Head of caudate nucleus (tissue), 42 donors: ENCODE results near the gene SP1.
"Not testable (repeated sequence)": the region's sequence is repeated elsewhere in the genome, so short reads cannot be mapped to it uniquely, and the experiment has no call there.

Source experiments
- DNase-seq, 42 donors: peaks; one replicate each; pipeline versions ENCODE4 v3.0.0 to v3.0.0-alpha.2; 2020 to 2021; ENCODE audit warnings: mixed read lengths in 7 of 42
- intact Hi-C: fragments of 100-400 bp; cut with DNase I; formaldehyde crosslinking; loops from one replicate; pipeline ENCODE4 v1.15.0; 2022

Gene SP1

DNA sequence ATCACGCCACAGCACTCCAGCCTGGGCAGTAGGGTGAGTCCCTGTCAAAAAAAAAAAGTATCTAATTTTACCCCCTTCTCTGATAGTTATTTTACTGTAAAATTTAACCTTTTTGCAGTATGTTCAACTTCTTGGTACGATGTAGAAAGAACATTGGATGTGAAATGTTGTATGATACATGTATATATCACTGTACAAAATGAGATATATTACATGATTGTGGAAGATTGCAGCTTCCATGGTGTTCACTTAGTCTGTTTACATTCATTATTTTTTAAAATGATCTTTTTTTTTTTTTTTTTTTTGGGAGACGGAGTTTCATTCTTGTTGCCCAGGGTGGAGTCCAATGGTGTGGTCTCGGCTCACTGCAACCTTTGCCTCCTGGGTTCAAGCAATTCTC is 9.0 kb downstream of the SP1 start:
- intact Hi-C loops = no loop called here
- DNase-seq = no peak

DNA sequence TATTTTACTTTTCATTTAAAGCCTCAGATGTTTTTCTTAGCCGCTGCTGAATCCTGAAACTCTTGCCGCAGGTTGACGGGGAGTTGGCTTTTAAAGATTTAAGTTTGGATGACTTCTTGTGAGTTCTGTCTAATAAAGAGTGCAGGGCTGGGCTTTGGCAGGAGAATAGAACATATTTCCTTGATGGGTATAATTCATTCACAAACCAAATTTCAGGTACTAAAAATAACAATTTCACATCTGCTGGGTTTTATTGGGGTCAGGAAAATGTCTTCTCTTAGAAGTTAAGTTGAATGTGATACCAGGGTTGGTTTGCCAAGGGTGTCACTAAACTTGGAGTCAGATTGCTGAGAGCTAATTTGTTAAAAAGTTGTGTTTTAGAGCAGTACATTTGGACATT is 9.7 kb downstream of the SP1 start:
- DNase-seq = peak in 1 of 42 donors; percentile 7
- intact Hi-C loops = no loop called here

DNA sequence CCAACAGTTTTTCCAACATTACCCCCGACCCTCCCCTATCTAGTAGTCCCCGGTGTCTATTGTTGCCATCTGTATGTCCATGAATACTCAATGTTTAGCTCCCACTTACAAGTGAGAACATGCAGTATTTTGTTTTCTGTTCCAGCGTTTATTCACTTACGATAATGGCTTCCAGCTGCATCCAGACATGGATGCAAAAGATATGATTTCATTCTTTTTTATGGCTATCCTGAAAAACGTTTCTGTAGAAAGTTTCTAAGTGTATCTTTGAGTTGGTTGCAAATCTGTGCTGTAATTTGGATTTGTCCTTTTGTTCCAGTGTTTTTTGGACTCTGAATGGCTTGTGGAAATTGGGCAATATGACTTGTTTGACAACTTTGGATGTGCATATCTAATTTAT is 11.7 kb downstream of the SP1 start:
- DNase-seq = no peak

DNA sequence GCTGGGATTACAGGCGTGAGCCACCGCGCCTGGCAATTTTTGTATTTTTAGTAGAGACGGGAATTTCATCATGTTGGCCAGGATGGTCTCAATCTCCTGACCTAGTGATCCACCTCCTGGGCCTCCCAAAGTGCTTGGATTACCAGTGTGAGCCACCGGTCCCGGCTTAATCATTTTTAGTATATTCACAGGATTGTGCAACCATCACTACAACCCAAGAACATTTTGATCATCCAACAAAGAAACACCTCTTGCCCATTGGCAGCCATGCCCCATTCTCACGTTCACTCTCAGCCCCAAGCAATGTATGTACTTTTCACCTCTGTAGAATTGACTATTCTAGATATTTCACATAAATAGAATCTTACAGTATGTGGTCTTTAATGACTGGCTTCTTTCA is 19.9 kb downstream of the SP1 start:
- no peak for DNase-seq
- intact Hi-C loops = no loop called here

More for the DNA sequence above, 11.7 kb downstream of the SP1 start:
- intact Hi-C loops = no loop called here

DNA sequence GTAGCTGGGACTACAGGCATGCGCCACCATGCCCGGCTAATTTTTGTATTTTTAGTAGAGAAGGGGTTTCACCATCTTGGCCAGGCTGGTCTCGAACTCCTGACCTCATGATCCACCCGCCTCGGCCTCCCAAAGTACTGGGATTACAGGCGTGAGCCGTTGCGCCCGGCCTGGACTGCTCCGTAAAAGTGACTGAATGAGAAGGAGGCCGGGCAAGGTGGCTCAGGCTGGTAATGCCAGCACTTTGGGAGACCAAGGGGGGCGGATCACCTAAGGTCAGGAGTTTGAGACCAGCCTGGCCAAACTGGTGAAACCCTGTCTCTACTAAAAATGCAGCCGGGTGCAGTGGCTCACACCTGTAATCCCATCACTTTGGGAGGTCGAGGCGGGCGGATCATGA is 22.4 kb downstream of the SP1 start:
- peak in 1 of 42 donors; percentile 28 for DNase-seq
- intact Hi-C loops = not testable (repeated sequence)

DNA sequence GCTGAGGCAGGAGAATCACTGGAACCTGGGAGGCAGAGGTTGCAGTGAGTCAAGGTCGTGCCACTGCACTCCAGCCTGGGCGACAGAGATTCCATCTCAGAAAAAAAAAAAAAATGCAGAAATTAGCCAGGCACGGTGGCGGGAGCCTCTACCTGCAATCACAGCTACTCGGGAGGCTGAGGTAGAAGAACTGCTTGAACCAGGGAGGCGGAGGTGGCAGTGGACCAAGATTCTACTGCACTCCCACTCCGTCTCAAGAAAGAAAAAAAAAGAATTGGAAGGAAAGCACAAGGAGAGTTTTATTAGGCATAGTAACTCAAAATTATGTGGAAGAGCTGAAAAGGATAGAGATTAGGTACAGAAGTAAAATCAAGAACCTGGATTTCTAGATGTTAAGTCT is 22.9 kb downstream of the SP1 start:
- intact Hi-C loops = no loop called here
- peak in 1 of 42 donors; percentile 9 for DNase-seq

DNA sequence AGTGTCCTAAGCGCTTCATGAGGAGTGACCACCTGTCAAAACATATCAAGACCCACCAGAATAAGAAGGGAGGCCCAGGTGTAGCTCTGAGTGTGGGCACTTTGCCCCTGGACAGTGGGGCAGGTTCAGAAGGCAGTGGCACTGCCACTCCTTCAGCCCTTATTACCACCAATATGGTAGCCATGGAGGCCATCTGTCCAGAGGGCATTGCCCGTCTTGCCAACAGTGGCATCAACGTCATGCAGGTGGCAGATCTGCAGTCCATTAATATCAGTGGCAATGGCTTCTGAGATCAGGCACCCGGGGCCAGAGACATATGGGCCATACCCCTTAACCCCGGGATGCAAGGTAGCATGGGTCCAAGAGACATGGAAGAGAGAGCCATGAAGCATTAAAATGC is 31.0 kb downstream of the SP1 start:
- intact Hi-C loops = no loop called here
- DNase-seq = no peak

DNA sequence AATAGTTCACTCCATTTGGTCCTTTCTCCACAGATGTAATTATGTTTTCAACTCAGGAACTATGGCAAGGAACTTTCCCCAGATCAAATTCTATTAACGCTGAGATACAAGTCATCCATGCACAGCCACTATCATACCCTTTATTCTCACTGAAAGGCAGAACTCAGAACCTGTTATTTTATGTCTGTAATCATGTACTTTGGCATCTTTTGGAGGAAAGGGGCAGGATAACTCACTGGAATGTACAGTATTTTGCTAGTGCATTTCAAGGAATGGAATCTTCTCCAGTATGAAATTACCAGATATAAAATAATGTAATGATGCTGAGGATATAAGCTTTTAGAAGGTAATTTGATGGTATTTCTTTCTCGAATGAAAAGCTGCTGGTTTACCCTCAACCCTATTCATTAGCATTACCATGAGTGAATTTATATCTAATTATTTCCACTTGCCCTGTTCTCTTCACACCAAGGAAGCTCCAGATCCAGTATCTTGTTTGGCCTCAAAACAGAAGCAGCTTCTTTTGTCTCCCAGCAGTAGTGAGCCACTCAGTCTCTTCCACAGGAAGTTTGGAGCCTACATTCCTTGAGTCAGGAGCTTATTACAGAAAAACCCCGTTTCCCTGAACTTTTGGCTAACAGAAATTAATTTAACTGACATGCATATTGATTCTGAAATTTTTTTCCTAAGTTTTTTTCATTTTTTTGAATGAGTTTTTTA is 33.7 kb downstream of the SP1 start:
- intact Hi-C loops = no loop called here
- no peak for DNase-seq

DNA sequence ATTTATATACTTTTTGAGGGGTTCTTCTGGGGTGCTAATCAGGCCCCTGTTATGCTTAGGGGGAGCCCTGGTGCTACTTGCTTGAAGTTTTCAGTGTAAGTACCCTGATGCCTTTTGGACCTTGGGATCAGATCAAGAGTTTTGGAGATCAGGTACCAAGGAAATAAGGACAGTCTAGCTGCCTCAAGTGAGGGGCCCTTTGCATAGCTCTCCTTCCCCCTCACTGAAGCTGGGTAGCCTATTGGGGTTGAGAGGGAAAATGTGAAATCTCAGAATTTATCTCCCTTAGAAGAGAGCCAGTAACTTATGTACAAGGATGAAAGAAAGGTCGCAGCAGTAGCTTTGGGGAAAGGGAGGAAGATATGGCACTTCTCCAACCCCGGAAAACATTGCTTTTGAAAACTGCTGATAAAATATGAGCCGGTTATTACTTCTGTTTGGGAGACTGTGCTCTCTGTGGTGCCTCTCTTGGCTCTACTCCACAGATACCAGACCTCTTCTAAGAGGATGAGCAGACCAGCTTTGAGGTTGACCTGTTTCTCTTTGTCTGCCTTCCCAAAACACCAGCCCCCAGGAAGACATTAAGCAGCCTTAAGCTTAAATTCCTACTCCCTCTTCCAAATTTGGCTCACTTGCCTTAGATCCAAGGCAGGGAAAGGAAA is 34.9 kb downstream of the SP1 start:
- intact Hi-C loops = loop anchor here (5.0 kb wide), 1 partner anchor 63 kb away; no protein-coding TSS in a partner anchor
- no peak for DNase-seq

DNA sequence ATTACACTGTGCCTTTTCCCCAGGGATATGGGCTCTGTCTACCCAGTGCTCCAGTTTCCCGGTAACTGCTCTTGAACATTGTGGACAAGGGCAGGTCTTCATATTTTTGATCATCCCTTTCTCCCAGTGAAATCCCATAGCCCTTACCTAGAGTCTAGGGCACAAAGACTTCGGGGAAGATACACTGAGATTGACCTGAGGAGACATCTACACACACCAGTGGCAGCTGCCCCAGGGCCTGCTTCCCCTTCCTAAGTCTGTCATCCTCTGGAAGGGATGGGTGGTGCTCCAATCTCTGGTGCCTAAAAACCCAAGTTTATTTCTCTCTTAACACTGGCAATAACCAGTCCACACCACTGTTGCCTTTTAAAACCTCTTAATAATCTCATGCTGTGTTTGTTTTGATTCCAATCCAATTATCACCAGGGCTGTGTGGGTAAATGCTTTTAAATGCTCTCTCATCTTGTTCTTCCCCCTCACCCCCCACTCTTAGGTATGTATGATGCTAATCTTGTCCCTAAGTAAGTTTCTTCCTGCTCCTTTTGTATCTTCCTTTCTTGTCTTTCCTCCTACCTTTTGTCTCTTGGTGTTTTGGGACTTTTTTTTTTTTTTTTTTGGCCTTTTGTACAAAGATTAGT is 35.9 kb downstream of the SP1 start:
- intact Hi-C loops = loop anchor here (5.0 kb wide), 1 partner anchor 64 kb away; no protein-coding TSS in a partner anchor
- not testable (repeated sequence) for DNase-seq

DNA sequence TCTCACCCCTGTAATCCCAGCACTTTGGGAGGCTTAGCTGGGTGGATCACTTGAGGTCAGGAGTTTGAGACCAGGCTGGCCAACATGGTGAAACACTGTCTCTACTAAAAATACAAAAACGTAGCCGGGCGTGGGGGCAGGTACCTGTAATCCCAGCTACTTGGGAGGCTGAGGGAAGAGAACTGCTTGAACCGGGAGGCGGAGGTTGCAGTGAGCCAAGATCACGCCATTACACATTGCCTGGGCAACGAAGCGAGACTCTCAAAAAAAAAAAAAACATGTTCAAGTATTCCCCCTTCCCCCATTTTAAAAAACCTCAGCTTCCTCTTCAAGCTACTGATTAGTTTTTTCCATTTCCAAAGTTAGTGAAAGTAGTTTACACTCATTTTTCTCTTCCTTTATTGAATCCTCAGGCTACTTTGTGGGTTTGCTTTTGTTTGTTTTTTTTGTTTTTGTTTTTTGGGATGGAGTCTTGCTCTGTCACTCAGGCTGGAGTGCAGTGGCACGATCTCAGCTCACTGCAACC is 37.4 kb downstream of the SP1 start:
- DNase-seq = not testable (repeated sequence)
- intact Hi-C loops = loop anchor here (5.0 kb wide), 1 partner anchor 65 kb away; no protein-coding TSS in a partner anchor

DNA sequence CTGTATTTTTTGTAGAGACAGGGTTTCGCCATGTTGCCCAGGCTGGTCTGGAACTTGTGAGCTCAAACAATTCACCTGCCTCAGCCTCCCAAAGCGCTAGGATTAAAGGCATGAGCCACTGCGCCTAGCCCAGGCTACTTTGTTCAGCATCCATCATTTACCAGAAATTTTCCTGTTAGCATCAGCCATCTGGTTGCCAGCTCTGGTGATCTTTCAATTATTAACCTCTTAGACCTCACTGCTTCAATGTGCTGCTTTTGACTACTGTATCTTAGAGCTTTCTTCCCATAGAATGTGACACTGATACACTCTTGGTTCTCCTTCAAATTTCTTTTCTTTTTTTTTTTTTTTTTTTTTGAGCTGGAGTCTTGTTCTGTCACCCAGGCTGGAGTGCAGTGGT is 38.2 kb downstream of the SP1 start:
- no peak for DNase-seq
- intact Hi-C loops = loop anchor here (5.0 kb wide), 1 partner anchor 66 kb away; no protein-coding TSS in a partner anchor

DNA sequence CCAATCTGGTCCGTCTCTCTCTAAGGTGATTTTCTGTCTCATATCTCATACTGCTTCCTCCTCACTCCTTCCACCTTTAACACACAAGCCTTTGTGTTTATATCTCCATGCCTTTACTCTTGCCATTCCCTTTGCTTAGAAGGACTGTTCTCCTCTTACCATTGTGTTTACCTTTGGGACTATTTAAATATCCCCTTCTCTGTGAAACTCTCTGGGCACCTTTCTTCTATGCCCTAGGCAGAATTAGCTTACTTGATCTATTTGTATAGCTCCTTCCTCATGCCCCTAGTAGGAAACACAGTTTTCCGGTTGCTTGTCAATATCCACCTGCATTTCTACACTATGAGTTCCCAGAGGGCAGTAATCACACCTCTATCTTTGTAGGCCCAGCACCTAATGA is 39.8 kb downstream of the SP1 start:
- no peak for DNase-seq
- intact Hi-C loops = loop anchor here (5.0 kb wide), 1 partner anchor 67 kb away; no protein-coding TSS in a partner anchor

DNA sequence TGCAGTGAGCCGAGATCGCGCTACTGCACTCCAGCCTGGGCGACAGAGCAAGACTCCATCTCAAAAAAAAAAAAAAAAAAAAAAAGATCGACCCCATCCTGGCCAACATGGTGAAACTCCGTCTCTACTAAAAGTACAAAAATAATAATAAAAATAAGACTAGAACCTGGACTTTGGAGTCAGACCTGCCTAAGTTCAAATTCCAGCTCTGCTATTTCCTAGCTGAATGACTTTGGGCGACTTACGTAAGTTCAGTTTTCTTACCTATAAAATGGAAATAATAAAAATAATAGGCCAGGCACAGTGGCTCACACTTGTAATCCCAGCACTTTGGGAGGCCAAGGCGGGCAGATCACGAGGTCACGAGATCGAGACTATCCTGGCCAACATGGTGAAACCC is 42.3 kb downstream of the SP1 start:
- intact Hi-C loops, DNase-seq: not testable (repeated sequence)

DNA sequence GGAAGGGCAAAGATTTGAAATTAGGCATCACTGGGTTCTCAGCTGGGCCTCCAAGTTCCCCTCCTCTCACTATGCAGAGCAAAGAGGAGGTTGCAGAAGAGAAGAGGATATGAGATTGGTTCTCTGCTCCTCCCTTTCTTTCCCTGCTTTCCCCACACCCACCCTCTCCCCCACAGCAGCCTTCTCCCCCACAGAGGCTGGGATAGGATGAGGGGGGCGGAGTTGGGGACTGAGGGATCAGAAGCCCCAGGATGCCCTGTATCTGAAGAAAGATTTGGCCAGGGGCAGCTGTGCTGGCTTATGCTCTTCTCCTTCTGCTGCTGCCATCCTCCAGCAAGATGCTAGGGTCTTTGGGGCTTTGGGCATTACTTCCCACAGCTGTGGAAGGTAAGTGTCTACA is 43.6 kb downstream of the SP1 start, which contains the start of gene AMHR2:
Gene AMHR2 (plus strand): TSS at position 259 of the 400 bp plus-strand sequence. CDS start 80 bp downstream, at position 339.
- intact Hi-C loops = no loop called here
- no peak for DNase-seq

DNA sequence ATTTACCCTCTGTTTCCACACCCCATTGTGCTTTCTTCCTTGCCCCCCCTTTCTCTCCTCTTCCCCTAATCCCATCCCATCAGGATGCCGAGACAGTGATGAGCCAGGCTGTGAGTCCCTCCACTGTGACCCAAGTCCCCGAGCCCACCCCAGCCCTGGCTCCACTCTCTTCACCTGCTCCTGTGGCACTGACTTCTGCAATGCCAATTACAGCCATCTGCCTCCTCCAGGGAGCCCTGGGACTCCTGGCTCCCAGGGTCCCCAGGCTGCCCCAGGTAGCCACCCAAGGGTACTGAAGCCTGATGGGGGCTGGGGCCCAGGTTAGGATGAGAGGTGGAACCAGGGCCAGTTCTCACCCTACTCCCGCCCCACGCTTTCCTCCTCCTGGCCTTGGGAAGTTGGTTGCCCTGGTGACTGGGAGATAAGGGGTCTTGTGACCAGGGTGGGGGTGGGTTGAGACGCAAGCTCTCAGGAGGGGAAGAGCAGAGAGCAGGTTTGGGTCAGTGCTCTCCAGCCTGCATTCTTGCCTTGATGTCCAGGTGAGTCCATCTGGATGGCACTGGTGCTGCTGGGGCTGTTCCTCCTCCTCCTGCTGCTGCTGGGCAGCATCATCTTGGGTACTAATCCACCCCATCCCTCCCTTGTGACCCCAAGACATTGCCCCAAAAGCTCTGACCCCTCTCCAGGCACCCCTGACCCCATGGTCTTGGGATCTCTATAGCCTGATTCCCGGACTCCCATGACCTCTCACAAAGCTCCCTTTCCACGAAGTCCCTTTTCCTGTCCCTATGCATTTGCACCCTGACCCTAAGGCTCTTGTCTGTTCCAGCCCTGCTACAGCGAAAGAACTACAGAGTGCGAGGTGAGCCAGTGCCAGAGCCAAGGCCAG is 44.9 kb downstream of the SP1 start:
- no peak for DNase-seq
- intact Hi-C loops = no loop called here

DNA sequence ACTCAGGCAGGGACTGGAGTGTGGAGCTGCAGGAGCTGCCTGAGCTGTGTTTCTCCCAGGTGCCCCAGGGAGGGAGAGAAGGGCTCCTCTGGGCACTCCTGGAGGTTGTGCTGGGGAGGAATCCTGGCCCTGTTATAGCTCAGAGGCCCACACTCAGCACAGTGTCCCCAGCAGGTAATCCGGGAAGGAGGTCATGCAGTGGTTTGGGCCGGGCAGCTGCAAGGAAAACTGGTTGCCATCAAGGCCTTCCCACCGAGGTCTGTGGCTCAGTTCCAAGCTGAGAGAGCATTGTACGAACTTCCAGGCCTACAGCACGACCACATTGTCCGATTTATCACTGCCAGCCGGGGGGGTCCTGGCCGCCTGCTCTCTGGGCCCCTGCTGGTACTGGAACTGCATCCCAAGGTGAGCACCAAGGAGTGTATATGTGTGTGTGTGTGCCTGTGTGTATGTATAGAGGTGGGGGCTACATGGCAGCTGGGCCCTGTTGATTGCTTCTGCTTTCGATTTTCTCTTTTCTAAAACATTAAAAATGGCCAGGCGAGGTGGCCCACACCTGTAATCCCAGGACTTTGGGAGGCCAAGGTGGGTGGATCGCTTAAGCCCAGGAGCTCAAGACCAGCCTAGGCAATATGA is 45.7 kb downstream of the SP1 start:
- no peak for DNase-seq

DNA sequence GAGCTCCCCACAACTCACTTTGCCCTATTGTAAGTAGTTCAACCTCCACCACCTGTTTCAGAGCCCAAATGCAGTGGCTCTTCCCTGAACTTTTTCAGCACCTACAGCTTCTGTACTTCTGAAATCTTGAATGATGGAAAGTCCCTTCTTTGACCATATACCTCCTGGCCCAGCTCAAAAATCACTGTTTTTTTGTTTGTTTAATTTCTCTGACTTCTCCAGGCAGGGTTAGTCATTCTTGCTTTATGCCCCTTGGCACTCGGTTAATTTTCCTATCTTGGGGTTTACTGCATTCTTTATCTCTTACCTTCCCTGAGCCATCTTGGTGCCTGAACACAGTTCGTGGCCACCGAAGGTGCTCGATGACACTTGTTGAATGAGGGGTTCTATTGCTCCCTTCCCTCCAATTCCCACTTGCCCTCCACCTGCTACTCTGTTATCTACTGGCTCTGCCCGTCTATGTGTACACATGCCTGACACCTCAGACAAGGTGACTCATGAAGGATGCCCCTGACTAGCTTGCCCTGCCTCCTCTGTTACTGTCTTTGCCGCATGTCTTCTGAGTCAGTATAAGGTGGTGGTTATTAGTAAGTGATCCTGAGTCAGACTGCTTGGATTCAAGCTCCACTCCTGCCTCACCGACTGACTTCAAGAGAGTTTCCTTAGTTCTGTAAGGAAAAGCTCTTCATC is 48.1 kb downstream of the SP1 start:
- intact Hi-C loops = no loop called here
- peak in 21 of 42 donors; percentile 11 to 70 (median 32) for DNase-seq

More for the DNA sequence above, 45.7 kb downstream of the SP1 start:
- intact Hi-C loops = no loop called here
